CD8-positive, alpha-beta memory T cell (primary cell): Measurements from ENCODE around the gene KCNQ2. TPM values are rescaled to one million over a fixed set of nuclear protein-coding genes. Genes with fewer than 3 reads are reported as not detected.
A peak's percentile ranks its signal among the peaks of the same experiment; 100 is the strongest.

Experiments
- CTCF ChIA-PET: fragments of 350-600 bp; sonication (Branson Sonifier 250); formaldehyde crosslinking; loops from one replicate; lab custom pipeline; 2021; ENCODE audit warnings: antibody characterized with exemption; lab: Charles Lee
- POLR2A ChIA-PET: fragments of 350-600 bp; sonication (Branson Sonifier 250); formaldehyde crosslinking; loops from one replicate; lab custom pipeline; 2021; ENCODE audit warnings: antibody characterized with exemption; lab: Charles Lee
- DNase-seq, 5 donors: peaks; one replicate each; pipeline versions ENCODE4 v3.0.0 to v3.0.0-alpha.2; 2020 to 2022; ENCODE audit warnings: mixed read lengths in 1 of 5
- H3K27ac ChIP-seq: one replicate; pipeline ENCODE4 v1.7.0; 2013; ENCODE audit warnings: low read depth, mild to moderate bottlenecking, low read length, moderate library complexity
- H3K27me3 ChIP-seq: 2 replicates; pipeline ENCODE4 v1.7.0; 2013; ENCODE audit warnings: low read length, mild to moderate bottlenecking; ENCODE audit not compliant: insufficient read depth, poor library complexity, severe bottlenecking
- H3K36me3 ChIP-seq: 2 replicates; pipeline ENCODE4 v1.7.0; 2013; ENCODE audit warnings: mild to moderate bottlenecking, low read length, moderate library complexity; ENCODE audit not compliant: insufficient read depth
- H3K4me1 ChIP-seq: 2 replicates; pipeline ENCODE4 v1.7.0; 2013; ENCODE audit warnings: mild to moderate bottlenecking, low read length, moderate library complexity; ENCODE audit not compliant: insufficient read depth
- H3K4me3 ChIP-seq: 2 replicates; pipeline ENCODE4 v1.7.0; 2013; ENCODE audit warnings: mild to moderate bottlenecking, low read length
- H3K9me3 ChIP-seq: 2 replicates; pipeline ENCODE4 v1.7.0; 2013; ENCODE audit warnings: mild to moderate bottlenecking, low read length
- H3K27ac Mint-ChIP-seq, 8 donors: one replicate each; pipeline ENCODE4 v1.8.0; 2020 to 2021; ENCODE audit warnings: mixed read lengths in 8 of 8, mild to moderate bottlenecking in 6 of 8, inconsistent platforms in 3 of 8, moderate library complexity in 3 of 8
- H3K27me3 Mint-ChIP-seq, 2 donors: one replicate each; pipeline ENCODE4 v1.8.0; 2020 to 2021; ENCODE audit warnings: mixed read lengths in 2 of 2, mild to moderate bottlenecking in 1 of 2, moderate library complexity in 1 of 2
- H3K36me3 Mint-ChIP-seq, 3 donors: one replicate each; pipeline ENCODE4 v1.8.0; 2020 to 2021; ENCODE audit warnings: mixed read lengths in 3 of 3, inconsistent platforms in 1 of 3, mild to moderate bottlenecking in 1 of 3
- H3K4me1 Mint-ChIP-seq, 3 donors: one replicate each; pipeline ENCODE4 v1.8.0; 2020 to 2021; ENCODE audit warnings: mixed read lengths in 3 of 3, inconsistent platforms in 1 of 3, mild to moderate bottlenecking in 1 of 3
- H3K4me3 Mint-ChIP-seq, 7 donors: one replicate each; pipeline ENCODE4 v1.8.0; 2020 to 2021; ENCODE audit warnings: mixed read lengths in 7 of 7, mild to moderate bottlenecking in 6 of 7, moderate library complexity in 4 of 7, inconsistent platforms in 2 of 7
- H3K9me3 Mint-ChIP-seq, 5 donors: one replicate each; pipeline ENCODE4 v1.8.0; 2020 to 2022; ENCODE audit warnings: mixed read lengths in 5 of 5, mild to moderate bottlenecking in 3 of 5, moderate library complexity in 2 of 5, inconsistent platforms in 1 of 5
- polyA plus RNA-seq: library from polyadenylated mRNA; unstranded; fragments of 300-500 nt; fragmentation: Illumina TruSeq; gene quantifications from one replicate; pipeline ENCODE4 v1.2.3, GENCODE V29; 2021
- total RNA-seq, 2 experiments: library from RNA; stranded (reverse); gene quantifications; one replicate each; pipeline ENCODE4 v1.2.3, GENCODE V29; 2021

The KCNQ2 gene
- total and polyA plus RNA-seq, 3 experiments from 2014 or later: not detected

DNA sequence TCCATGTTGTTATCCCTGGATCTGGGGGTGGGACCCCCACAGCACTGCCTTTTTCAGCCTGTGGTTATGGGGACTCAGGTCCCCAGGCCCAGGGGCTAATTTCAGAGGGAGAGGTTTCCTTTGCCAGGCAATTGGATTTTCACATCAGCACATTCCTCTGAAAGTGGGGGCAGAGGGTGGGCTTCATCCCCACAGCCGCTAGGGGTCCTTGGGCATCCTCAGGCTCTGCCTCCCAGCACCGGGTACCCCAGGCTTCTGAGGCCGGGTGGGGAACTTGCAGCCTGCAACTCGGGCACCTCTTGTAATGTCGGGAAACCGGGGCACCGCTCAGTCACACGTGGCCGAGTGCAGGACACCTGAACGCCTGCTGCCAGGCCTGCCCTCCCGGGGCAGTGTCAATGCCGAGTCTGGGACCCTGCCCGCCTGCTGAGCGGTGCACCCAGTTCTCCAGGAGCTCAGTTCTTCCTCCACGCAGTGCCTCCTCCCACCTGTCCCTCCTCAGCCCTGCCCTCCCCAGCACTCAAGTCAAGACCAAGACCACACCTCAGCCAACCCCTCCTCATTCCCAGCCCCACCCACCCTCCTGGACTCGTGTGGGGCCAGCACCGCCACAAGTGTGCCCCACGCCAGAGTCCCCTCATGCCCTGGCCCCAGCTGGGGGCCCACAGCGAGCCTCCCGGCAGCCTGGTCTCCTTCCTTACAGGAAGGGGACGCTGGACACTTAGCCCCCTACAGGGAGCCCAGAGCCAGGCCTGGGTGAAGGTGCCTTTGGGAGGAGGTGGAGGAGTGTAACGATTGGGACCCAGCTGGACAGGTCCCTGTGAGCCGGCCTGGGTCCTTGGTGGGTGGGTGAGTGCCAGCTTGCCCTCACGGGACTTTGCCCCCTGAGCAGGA lies 102.5 kb downstream of the KCNQ2 start:
- DNase-seq: no peak
- Histone ChIP-seq H3K9me3 (no peaks in the 10 kb centered on the region), H3K27ac (no peak overlapping the region), H3K36me3 (no peaks in the 10 kb centered on the region), H3K4me3 (no peak overlapping the region), H3K27me3 (no peaks in the 10 kb centered on the region), H3K4me1 (no peaks in the 10 kb centered on the region)
- Mint-ChIP-seq H3K27ac (no peak overlapping the region), H3K27me3 (peaks cover 9 to 27% of the 10 kb centered on the region in 2 donors), H3K9me3 (no peaks in the 10 kb centered on the region), H3K4me3 (no peak overlapping the region), H3K4me1 (no peaks in the 10 kb centered on the region), H3K36me3 (no peaks in the 10 kb centered on the region)
- CTCF ChIA-PET: interaction anchor here (0.9 kb wide), 1 partner anchor 12 kb away, joined by 3 read pairs; no protein-coding TSS in a partner anchor
- POLR2A ChIA-PET: no interaction called here

DNA sequence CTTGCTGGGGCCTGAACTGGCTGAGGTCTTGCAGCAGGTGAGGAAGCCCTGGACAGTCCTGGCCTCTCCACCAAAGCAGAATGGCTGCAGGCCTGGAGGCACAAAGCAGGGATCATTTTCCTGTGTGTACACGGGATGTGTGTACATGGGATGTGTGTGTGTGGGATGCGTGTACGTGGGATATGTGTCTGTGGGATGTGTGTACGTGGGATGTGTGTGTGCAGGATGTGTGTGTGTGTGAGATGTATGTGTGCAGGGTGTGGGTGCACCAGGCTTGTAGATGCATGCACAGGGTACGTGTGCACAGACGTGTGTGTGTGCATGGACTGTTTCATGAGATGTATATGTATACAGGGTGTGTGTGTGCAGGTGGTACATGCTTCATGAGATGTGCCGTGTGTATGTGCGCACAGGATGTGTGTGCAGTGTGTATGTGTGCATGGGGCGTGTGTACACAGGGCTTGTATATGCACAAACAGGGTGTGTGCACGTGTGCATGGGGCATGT lies 103.4 kb downstream of the KCNQ2 start:
- no peaks in the 10 kb centered on the region for H3K36me3 ChIP-seq
- H3K4me3 ChIP-seq: no peak overlapping the region
- POLR2A ChIA-PET: no interaction called here
- no peaks in the 10 kb centered on the region for H3K9me3 Mint-ChIP-seq
- H3K4me3 Mint-ChIP-seq: no peak overlapping the region
- CTCF ChIA-PET: interaction anchor here (1.6 kb wide), 1 partner anchor 13 kb away, joined by 3 read pairs; no protein-coding TSS in a partner anchor
- no peaks in the 10 kb centered on the region for H3K4me1 Mint-ChIP-seq
- no peaks in the 10 kb centered on the region for H3K27me3 ChIP-seq
- no peak for DNase-seq
- no peak overlapping the region for H3K27ac ChIP-seq
- H3K36me3 Mint-ChIP-seq: no peaks in the 10 kb centered on the region
- peaks cover 9 to 27% of the 10 kb centered on the region in 2 donors for H3K27me3 Mint-ChIP-seq
- H3K9me3 ChIP-seq: no peaks in the 10 kb centered on the region
- no peaks in the 10 kb centered on the region for H3K4me1 ChIP-seq
- no peak overlapping the region for H3K27ac Mint-ChIP-seq

- ChIA-PET POLR2A (no interaction called here), CTCF (interaction anchor here (1.6 kb wide), 1 partner anchor 14 kb away, joined by 3 read pairs; no protein-coding TSS in a partner anchor)
- no peaks in the 10 kb centered on the region for H3K4me1 Mint-ChIP-seq
- H3K4me3 Mint-ChIP-seq: no peak overlapping the region
- H3K9me3 ChIP-seq: no peaks in the 10 kb centered on the region
- no peaks in the 10 kb centered on the region for H3K9me3 Mint-ChIP-seq
- no peak overlapping the region for H3K4me3 ChIP-seq
- no peak for DNase-seq
- H3K27me3 ChIP-seq: no peaks in the 10 kb centered on the region
- H3K27ac Mint-ChIP-seq: no peak overlapping the region
- H3K36me3 ChIP-seq: no peaks in the 10 kb centered on the region
- no peak overlapping the region for H3K27ac ChIP-seq
- no peaks in the 10 kb centered on the region for H3K36me3 Mint-ChIP-seq
- no peaks in the 10 kb centered on the region for H3K4me1 ChIP-seq
- peaks cover 9 to 23% of the 10 kb centered on the region in 2 donors for H3K27me3 Mint-ChIP-seq
These were observed 104.3 kb downstream of the KCNQ2 start for GRCh38 chr20:63368151-63368550.

DNA sequence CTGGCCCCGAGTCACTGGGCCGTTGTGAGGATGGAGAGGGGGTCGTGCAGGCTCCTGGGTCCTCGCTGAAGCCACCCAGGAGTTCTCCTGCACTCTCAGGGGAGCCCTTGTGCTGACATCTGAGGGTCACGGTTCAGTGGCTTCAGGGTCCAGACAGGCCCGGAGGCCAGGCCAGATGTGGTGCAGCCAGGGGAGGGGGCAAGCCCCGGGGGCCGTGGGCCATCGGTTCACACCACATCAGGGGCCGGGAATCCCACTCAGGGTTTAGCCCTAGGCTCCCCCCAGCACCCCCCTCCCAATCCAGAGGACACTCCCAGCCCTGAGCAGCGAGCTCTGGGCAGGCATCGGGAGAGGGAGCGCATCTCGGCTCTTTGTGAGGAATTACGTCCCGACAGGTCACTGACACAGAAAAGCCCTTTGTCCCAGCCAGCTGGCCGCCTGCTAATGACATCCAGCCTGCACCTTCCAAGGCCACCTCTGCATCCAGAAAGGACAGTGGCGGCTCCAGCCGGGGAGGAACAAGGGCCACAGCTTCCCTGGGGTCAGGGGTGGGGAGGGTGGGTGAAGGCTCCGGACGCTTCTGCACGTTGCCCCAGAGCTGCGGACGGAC lies 104.9 kb downstream of the KCNQ2 start:
- ChIA-PET POLR2A (no interaction called here), CTCF (interaction anchor here (1.6 kb wide), 1 partner anchor 14 kb away, joined by 3 read pairs; no protein-coding TSS in a partner anchor)
- Mint-ChIP-seq H3K9me3 (no peaks in the 10 kb centered on the region), H3K27ac (no peak overlapping the region), H3K27me3 (peaks cover 7 to 24% of the 10 kb centered on the region in 2 donors), H3K36me3 (no peaks in the 10 kb centered on the region), H3K4me1 (peaks cover 0 to 4% (median 0%) of the 10 kb centered on the region in 3 donors), H3K4me3 (no peak overlapping the region)
- H3K27me3 ChIP-seq: no peaks in the 10 kb centered on the region
- no peaks in the 10 kb centered on the region for H3K9me3 ChIP-seq
- no peaks in the 10 kb centered on the region for H3K4me1 ChIP-seq
- DNase-seq: no peak
- H3K27ac ChIP-seq: no peak overlapping the region
- no peak overlapping the region for H3K4me3 ChIP-seq
- no peaks in the 10 kb centered on the region for H3K36me3 ChIP-seq

- Histone ChIP-seq H3K27me3 (no peaks in the 10 kb centered on the region), H3K9me3 (no peaks in the 10 kb centered on the region), H3K4me1 (no peaks in the 10 kb centered on the region), H3K27ac (no peak overlapping the region), H3K36me3 (no peaks in the 10 kb centered on the region), H3K4me3 (no peak overlapping the region)
- H3K4me3 Mint-ChIP-seq: no peak overlapping the region
- H3K27ac Mint-ChIP-seq: peak overlapping the region in 1 of 8 donors; percentile 50
- POLR2A ChIA-PET: no interaction called here
- no peaks in the 10 kb centered on the region for H3K9me3 Mint-ChIP-seq
- peaks cover 7 to 27% of the 10 kb centered on the region in 2 donors for H3K27me3 Mint-ChIP-seq
- H3K36me3 Mint-ChIP-seq: no peaks in the 10 kb centered on the region
- CTCF ChIA-PET: no interaction called here
- H3K4me1 Mint-ChIP-seq: peaks cover 0 to 7% (median 1%) of the 10 kb centered on the region in 3 donors
- no peak for DNase-seq
These were observed 105.8 kb downstream of the KCNQ2 start for GRCh38 chr20:63366390-63367365.

- POLR2A ChIA-PET: no interaction called here
- CTCF ChIA-PET: no interaction called here
- DNase-seq: no peak
- Histone ChIP-seq H3K9me3 (no peaks in the 10 kb centered on the region), H3K4me3 (no peak overlapping the region), H3K4me1 (no peaks in the 10 kb centered on the region), H3K36me3 (no peaks in the 10 kb centered on the region), H3K27ac (no peak overlapping the region), H3K27me3 (no peaks in the 10 kb centered on the region)
- Mint-ChIP-seq H3K27me3 (peaks cover 4 to 20% of the 10 kb centered on the region in 2 donors), H3K27ac (no peak overlapping the region), H3K36me3 (no peaks in the 10 kb centered on the region), H3K4me3 (no peak overlapping the region), H3K4me1 (peaks cover 0 to 7% (median 1%) of the 10 kb centered on the region in 3 donors), H3K9me3 (no peaks in the 10 kb centered on the region)
These were observed 106.7 kb downstream of the KCNQ2 start for GRCh38 chr20:63365601-63366389.
